Anterior cingulate cortex (tissue), 58 donors: ENCODE data around the gene SPAG4.

Experiments
- DNase-seq, 58 donors: peaks; one replicate each; lab custom pipeline; 2025; lab: John Stamatoyannopoulos, UW

SPAG4 gene

DNA sequence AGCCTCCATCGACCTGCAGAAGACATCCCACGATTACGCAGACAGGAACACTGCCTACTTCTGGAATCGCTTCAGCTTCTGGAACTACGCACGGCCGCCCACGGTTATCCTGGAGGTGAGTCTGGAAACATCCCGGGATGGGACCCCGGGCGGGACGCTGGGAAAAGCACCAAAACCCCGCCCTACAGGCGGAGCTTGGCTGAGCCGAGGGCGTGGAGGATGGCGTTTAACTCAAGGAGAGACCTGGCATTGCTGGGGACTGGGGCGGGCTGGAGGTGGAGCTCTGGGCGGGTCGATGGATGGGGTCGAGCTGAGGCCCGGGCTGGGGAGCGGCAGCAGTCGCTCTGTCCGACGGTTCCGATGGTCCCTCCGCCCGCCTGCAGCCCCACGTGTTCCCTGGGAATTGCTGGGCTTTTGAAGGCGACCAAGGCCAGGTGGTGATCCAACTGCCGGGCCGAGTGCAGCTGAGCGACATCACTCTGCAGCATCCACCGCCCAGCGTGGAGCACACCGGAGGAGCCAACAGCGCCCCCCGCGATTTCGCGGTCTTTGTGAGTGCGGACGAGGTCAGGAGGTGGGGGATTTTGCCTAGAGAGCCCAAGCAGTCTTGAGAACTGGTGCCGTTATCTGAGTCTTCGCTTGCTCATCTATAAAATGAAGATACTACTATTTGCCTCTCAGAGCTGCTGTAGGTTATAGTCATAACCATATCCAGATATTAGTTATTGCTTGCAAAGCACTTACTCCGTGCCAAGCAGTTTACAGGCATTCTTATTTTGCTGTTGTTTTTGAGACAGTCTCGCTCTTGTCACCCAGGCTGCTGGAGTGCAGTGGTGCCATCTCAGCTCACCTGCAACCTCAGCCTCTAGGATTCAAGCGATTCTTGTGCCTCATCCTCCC lies 3.8 kb downstream of the SPAG4 start:
- peak in 42 of 58 donors; percentile 12 to 73 (median 41) for DNase-seq

DNA sequence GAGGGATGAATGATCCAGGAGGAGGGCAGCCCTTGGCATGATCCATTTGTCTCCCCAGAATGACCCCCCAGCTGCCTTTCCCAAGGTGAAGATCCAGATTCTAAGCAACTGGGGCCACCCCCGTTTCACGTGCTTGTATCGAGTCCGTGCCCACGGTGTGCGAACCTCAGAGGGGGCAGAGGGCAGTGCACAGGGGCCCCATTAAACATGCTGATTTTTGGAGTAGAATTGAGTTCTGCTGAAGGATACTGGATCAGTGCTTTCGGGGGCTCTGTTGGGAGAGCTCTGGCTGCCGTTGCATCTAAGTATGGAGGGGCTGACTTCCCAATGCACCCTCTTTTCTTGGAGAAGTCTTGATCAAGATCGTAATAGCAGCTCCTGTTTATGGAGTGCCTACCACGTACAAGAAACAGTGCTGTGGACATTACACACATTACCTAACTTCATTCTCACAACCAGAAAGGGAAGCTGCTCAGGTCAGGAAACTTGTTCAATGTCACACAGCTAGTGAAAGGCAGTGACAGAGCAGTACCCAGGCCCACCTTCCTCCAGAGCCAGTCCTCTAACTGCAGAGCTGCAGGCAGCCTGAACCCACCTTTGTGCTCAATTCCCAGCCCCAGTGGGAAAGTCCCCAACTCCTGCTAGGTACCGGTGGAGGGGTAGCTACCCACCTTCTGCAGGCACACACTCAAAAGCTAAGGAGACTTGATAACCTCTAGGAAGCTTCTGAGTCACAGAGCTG lies 5.4 kb downstream of the SPAG4 start:
- DNase-seq: no peak

DNA sequence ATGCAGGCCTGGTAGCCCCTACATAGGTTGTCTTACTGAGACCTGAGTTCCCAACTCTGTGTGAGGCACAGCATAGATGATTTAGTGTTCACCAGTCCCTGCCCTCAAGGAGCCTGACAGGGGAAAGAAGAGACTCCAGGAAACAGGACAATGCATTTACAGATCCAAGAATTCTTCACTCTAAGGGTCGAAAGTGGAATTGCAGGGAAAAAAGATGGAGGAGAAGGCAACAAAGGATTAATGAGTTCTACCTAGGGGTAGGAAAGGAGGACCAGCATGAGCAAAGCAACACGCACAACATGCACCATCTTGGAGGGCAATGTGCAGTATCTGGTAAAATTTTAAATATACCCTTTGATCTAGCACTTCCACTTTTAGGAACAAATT lies 5.9 kb downstream of the SPAG4 start:
- DNase-seq: no peak

DNA sequence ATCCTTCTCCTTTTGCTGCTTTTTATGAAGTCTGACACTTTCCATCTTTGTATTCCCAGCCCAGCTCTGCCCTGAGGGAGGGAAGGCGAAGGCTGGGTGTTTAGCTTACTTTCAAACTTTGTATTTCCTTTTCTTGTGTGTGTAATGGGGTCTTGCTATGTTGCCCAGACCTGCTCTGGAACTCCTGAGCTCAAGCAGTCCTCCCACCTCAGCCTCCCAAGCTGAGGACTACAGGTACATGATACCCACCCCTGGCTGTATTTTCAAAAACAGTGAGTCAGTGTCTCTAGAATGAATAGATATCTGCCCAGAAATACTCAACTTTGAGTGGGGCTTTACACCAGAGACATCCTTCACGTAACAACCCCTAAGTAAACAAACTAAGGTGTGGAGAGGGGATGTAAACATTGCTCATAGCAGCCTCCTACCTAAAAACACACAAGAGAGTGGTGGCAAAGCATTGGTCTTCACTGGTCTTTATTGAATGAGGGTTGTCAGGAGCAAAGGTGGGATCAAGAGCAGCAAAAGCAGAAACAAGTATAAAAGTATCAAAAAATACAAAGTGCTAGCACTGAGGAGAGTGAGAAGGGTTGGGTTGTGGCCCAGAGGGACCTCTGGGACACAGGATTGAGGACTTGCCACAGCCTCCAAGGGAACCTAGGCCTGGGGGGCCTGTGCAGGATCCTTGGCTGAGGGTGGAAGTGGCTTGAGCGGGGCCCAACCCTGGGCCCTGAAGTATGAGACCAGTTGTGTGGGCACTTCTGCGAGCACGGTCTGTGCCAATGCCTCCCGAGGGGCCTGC lies 10.2 kb downstream of the SPAG4 start:
- no peak for DNase-seq

DNA sequence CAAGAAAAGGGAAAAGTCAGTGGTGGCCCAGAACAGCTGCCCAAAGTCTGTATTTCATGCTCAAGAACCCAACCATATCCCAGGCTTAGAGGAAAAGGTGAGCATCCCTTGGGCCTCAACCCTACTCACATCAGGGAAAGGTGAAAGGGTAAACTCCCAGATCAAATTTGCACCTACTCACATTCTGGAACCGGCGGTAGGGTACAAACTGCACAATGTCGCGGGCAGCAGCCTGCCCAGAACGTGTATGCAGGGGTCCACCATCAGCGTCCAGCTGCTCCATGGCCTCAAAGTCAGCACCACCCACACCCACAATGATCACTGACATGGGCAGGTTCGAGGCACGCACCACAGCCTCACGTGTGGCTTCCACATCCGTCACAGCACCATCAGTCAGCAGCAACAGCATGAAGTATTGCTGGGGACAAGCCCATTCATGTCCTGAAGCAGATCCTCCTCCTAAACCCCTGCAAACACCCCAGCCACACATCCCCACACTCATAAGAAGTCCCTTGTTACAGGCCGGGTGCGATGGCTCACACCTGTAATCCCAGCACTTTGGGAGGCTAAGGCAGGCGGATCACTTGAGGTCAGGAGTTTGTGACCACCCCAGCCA lies 10.9 kb downstream of the SPAG4 start:
- DNase-seq: no peak

DNA sequence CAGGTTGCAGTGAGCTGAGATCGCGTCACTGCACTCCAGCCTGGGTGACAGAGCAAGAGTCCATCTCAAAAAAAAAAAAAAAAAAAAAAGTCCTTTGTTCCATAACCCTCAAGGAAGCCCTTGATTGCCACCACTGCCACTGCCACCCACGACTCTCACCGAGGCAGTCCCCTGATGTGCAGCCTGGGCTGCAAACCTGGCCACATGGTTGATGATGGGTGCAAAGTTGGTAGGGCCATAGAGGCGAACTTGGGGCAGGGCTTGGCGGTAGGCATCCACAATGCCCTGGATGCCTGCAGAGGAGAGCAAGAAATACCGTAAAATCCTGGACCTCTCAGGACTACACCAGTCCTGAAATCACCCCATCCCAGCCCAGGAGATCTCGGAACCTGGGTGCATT lies 11.5 kb downstream of the SPAG4 start:
- DNase-seq: no peak

DNA sequence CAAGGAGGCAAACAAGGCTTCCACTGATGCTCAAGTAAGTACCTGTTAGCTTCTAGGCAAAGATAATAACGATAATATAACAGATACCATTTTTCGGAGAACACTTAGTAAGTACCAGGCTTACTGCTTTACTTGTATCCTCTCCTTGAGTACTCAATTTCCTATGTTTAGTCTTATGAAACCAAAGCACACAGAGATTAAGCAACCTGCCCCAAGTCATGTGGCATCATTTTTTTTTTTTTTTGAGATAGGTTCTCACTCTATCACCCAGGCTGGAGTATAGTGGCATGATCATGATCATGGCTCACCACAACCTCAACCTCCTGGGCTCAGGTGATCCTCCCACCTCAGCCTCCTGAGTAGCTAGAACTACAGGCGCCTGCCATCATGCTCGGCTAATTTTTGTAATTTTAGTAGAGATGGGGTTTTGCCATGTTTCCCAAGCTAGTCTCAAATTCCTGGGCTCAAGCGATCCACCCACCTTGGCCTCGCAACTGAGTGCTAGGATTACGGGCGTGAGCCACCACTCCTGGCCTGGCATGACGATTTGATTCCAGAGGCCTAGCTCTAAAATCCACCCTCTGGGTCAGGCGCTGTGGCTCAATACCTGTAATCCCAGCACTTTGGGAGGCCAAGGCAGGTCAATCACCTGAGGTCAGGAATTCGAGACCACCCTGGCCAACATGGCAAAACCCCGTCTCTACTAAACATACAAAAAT lies 14.0 kb downstream of the SPAG4 start:
- DNase-seq: no peak

DNA sequence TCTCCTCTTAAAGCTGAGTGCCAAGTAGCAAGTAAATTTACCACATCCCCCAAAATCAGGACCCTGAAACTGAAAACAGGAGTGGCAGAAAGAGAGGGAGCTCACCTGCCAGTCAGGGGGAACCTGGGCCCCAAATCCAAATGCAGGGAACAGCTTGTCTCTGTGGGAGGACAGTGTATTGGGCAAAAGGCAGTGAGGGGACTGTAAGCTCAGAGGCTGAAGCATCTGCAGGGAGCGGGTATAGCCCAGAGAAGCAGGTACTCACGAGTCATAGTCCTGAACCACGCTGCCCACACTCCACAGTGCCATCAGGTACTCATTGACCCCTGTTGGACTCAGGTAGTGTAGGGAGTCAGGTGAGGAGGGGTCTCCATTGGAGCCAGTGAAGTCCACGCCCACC lies 15.0 kb downstream of the SPAG4 start:
- no peak for DNase-seq

DNA sequence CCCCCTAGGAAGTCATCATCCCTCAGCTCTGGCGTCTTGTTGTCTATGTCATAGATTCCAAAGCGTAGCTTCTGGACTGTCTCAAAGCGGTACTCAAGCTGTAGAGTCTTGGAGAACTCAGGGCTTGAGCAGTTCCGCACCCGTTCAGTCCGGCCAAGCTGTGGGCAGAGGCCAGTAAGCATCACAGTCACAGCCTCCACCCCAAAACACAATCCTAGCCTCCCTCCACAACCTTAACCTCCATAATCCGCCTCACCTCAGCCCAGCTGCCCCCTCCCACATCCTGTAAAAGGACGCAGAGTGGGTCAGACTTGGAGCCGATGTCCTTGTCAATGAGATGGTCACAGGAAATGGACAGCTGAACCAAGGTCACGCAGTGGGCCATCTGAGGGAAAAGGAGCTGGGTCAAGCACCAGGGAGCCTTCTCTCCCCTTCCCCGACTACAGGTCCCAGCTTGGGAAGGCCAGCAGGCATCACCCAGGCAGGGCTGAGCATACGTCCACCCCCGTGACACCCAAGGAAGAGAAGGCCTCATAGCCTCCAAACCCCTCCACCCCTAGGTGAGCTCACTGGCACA lies 17.0 kb downstream of the SPAG4 start:
- no peak for DNase-seq

DNA sequence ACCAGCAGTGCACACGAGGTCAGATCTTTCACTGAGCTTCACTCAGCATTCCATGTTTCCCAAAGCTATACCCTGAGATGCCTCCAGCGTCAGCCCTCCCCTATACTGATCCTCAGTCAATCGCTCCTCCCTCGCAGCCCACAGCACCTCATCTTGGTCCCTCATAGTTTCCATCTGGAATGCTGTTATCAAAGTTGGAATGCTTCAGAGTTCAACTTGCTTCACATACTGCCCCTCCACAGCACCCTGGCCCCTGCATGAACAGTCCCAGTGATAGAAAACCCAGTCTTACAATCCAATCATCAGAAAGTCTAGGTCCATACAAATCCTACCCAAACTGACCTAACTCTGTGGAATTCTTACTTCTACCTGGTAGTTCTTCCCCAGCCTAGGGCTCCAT lies 20.0 kb downstream of the SPAG4 start:
- DNase-seq: no peak

DNA sequence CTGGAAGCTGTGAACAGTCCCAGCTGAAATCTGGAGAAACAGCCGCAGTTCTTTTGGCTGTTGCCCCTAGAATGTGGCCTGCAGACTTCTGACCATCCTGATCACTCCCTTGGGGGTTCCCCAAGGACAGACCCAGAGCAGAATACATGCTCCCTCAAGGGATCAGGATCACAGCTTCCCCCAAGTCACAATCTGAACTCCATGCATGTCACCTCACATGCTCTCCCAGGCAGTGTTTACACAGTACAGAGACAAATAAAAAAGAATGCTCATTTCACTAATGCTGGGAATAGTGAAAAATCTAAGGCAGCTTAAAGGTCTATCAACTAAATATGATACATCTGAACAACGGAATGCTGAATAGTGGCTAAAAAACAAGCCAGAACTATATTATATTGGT lies 20.5 kb downstream of the SPAG4 start:
- DNase-seq: no peak

DNA sequence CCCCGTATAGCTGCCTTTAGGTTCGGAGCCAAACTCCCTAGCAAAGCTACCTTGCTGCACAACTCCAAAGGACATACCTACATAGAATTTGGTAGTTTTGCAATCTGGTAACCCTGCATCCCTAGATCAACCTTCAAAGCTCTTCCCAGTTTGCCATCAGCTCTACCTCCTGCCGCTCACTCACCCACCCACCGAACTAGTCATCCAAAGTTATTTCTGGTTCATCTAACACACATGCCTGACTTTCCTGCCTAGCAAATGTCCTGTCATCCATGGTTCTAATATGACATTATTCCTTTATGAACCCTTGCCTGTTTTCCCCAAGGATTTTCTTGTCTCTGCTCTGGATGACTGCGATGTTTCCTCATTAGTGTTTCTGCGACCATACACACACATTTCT lies 21.6 kb downstream of the SPAG4 start:
- no peak for DNase-seq

DNA sequence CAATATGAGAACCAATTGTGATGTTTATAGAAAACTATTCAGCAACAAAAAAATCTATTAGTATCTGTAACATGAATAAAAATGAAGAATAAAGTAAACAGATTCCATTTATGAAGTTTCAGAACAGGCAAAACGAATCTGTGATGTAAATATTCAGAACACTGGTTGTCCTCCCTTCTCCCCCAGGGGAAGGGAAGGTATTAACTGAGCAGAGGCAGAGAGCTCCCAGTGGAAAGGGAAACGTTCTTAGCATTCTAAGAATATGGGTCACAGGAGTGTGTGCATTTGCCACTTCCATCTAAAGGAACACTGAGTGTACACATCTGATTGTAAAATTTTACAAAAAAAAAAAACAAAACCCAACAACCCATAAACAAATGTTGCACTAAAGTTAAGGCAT lies 23.1 kb downstream of the SPAG4 start:
- DNase-seq: no peak

DNA sequence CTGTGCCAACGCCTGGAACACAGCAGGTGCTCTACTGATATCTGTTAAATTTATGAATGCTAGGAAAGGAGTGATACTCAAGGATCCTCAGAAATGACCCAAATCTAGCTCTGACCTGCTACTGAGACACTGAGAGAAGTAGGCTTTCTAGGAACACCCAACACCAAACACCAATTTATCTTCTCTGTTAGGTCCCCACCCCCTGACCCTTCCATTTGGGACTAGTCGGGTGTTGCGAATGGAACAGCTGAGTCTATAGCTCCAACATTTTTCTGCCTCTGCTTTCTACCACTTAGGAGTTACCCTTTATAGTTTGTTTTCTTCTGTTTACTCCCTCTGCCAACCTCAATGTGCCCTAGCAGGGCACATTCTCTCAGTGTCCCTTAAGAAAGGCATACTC lies 25.1 kb downstream of the SPAG4 start:
- DNase-seq: no peak

DNA sequence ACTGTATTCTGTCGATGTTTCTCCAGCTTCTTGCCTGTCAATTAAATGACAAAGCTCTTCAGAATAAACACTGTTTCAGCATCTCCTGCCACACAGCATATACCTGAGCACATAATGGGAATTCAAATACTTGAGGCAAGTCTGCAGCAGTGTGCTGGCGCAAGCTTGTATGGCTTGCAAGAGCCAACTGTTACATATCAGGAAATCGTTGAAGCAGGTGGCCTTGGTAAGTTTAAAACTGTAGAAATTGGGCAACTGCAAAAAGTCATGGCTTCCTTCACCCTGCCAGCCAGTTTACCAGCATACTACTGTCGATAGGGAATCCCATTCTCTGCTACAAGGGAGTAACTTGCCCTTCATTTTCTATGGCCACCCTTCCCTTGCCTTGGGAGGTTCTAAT lies 26.1 kb downstream of the SPAG4 start:
- no peak for DNase-seq

DNA sequence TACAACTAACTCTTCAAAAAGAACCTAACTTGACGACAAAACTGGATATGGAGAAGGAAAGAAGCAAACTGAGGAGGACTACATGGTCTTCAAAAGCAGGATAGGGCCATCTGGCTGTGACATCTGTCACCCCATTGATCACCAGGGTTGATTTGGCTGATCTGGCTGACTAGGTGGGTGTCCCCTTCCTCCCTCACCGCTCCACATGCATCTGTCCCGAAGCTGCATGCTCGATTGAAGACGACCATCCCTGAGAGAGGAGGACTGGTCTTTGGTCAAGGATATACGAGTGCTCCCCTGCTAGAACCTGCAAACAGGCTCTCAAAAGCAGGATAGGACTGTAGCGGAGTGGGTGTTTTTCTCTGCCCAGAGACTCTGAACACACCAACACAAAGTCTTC lies 27.4 kb downstream of the SPAG4 start:
- DNase-seq: no peak

DNA sequence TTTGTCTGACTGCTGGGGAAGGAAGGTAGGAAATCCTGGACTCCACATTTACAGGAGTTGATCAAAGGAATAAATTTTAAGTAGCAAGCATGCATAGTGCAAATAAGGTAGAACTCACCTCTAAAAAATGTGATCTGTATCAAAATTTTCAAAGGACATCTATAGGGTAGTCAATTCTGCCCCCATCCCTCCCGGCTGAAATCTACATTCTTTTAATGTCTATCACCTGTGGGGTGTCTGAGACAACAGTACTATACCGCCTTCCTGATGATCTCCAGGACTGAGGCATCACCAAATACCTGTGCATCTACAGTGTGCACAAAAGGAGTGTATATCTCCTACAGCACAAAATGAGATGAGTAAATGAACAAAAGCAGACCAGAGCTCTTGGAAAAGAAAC lies 29.2 kb downstream of the SPAG4 start:
- DNase-seq: no peak

DNA sequence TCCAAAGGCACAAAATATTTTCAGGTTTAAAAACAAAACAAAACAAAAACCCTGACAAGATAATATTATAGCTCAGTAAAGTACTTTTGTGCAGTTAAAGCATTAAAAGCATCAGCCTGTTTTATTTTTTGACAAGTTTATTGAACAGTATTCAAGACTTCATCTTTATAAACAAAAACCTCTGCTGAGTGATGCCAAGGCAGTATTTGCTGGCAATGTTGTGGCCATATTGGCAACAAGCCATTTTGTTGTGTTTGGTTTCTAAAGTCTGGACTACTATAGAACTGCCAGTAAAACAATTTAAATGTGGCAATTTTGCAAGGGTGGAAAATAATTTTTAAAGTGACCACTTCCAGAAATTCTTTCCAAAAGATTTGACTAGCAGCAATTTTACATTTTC lies 33.2 kb downstream of the SPAG4 start:
- peak in 2 of 58 donors; percentile 7 to 20 for DNase-seq

DNA sequence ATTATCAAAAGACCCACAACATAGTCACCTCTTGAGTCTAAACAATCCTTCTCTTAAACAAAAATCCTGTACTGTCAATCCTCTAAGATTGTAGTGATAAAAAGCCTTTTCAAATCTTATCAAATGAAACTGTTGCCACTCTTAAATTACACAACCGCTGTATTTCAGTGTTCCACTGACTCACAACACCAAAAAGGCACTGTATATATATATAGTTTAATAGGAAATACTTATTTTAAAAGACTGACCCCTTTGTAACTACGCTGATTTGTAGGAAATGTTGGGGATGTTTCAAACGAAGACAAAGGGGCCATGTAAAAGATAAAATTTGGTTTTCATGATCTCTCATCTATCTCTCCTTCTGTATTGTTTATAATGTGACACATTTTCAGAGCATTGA lies 35.0 kb downstream of the SPAG4 start:
- no peak for DNase-seq

DNA sequence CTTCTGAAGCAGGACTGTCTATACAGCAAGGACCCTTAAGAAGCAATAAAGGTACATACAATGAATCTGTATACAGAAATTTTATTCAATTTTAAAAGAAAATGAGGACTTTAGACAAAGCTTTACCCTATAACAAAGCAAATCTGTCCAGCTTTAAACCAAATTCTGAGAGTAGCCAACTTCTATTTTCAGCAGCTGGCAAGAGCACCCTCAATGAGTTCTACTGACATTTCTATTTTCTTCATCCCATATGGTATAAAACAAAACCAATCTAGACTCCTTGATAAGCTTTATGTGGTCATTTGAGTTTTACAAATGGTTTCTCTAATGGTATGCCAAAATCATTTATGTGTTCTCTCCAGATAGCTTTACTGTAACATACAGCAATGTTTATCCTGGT lies 36.3 kb downstream of the SPAG4 start:
- DNase-seq: no peak
